IMR-90 (cell line): ENCODE data around the gene OAS3. TPM values are rescaled to one million over a fixed set of nuclear protein-coding genes. Genes with fewer than 3 reads are reported as not detected.

Experiments
- ATAC-seq: fragments of 200-7000 bp; cut with Tn5 transposase; 2 replicates; pipeline ENCODE4 v1.9.1; 2020; ENCODE audit warnings: low read depth, mild to moderate bottlenecking, moderate library complexity
- BruUV-seq: library from RNA; stranded (reverse); fragments of 400-500 nt; replicated peaks from 2 replicates; lab custom pipeline; 2021; lab: Mats Ljungman, UMichigan
- CTCF ChIA-PET: fragments of 300-600 bp; formaldehyde crosslinking; extraction: SDS; loops from one replicate; lab custom pipeline; 2021; ENCODE audit warnings: antibody characterized with exemption; lab: Yijun Ruan, JAX
- POLR2A ChIA-PET: fragments of 300-600 bp; sonication (Branson Sonifier 250); formaldehyde crosslinking; loops from one replicate; lab custom pipeline; 2022; ENCODE audit warnings: antibody characterized with exemption; ENCODE audit not compliant: unreplicated experiment; lab: Charles Lee
- DNase-seq: peaks from one replicate; pipeline ENCODE4 v3.0.0; 2013
- H2AFZ ChIP-seq: replicated peaks from 2 replicates; pipeline ENCODE3; 2013; ENCODE audit warnings: low read length, mild to moderate bottlenecking; ENCODE audit not compliant: poor library complexity
- H2AK5ac ChIP-seq: 2 replicates; pipeline ENCODE4 v1.6.1; 2013; ENCODE audit warnings: low read depth, low read length, inconsistent platforms
- H2AK9ac ChIP-seq: replicated peaks from 2 replicates; pipeline ENCODE3; 2013; ENCODE audit warnings: mild to moderate bottlenecking, low read depth, low read length, moderate library complexity; ENCODE audit not compliant: poor library complexity
- H2BK120ac ChIP-seq: 2 replicates; pipeline ENCODE4 v1.6.1; 2013; ENCODE audit warnings: low read depth, low read length, inconsistent platforms
- H2BK15ac ChIP-seq: 3 replicates; pipeline ENCODE4 v1.6.1; 2013; ENCODE audit warnings: low read depth, low read length, inconsistent platforms
- H2BK20ac ChIP-seq: 2 replicates; pipeline ENCODE4 v1.6.1; 2013; ENCODE audit warnings: low read depth, mild to moderate bottlenecking, inconsistent platforms, low read length, moderate library complexity
- H2BK5ac ChIP-seq: 2 replicates; pipeline ENCODE4 v1.6.1; 2013; ENCODE audit warnings: mild to moderate bottlenecking, low read depth, low read length, inconsistent platforms; ENCODE audit not compliant: poor library complexity, severe bottlenecking
- H3K14ac ChIP-seq: replicated peaks from 2 replicates; pipeline ENCODE4 v1.6.1; 2013; ENCODE audit warnings: low read depth, low read length, inconsistent platforms
- H3K18ac ChIP-seq: 2 replicates; pipeline ENCODE4 v1.6.1; 2013; ENCODE audit warnings: low read depth, low read length, control low read depth
- H3K23ac ChIP-seq: 2 replicates; pipeline ENCODE4 v1.6.1; 2013; ENCODE audit warnings: low read depth, low read length, inconsistent platforms
- H3K27ac ChIP-seq: 2 replicates; pipeline ENCODE4 v1.5.1; 2013; ENCODE audit warnings: mild to moderate bottlenecking, control low read depth, low read length; ENCODE audit not compliant: insufficient read depth
- H3K27me3 ChIP-seq: 2 replicates; pipeline ENCODE4 v1.6.1; 2013; ENCODE audit warnings: low read length; ENCODE audit not compliant: control insufficient read depth, insufficient read depth
- H3K36me3 ChIP-seq: 2 replicates; pipeline ENCODE4 v1.6.1; 2013; ENCODE audit warnings: low read length, mixed read lengths; ENCODE audit not compliant: control insufficient read depth, insufficient read depth
- H3K4ac ChIP-seq: 2 replicates; pipeline ENCODE4 v1.6.1; 2013; ENCODE audit warnings: low read depth, low read length, inconsistent platforms
- H3K4me1 ChIP-seq: 2 replicates; pipeline ENCODE4 v1.6.1; 2013; ENCODE audit warnings: low read length, mixed read lengths; ENCODE audit not compliant: control insufficient read depth, insufficient read depth
- H3K4me2 ChIP-seq: 2 replicates; pipeline ENCODE4 v1.6.1; 2013; ENCODE audit warnings: low read depth, mild to moderate bottlenecking, control low read depth, low read length, moderate library complexity
- H3K4me3 ChIP-seq: 2 replicates; pipeline ENCODE4 v1.5.1; 2013; ENCODE audit warnings: low read depth, mild to moderate bottlenecking, control low read depth, low read length, moderate library complexity; ENCODE audit not compliant: insufficient read depth
- H3K56ac ChIP-seq: 2 replicates; pipeline ENCODE4 v1.6.1; 2013; ENCODE audit warnings: low read length, inconsistent platforms; ENCODE audit not compliant: insufficient read depth; ENCODE audit errors: extremely low read depth
- H3K79me1 ChIP-seq, 2 experiments: 2 replicates each; pipeline ENCODE4 v1.6.1; 2013; ENCODE audit warnings: low read length in 2 of 2, inconsistent platforms in 1 of 2, low read depth in 1 of 2
- H3K9ac ChIP-seq: 2 replicates; pipeline ENCODE4 v1.6.1; 2013; ENCODE audit warnings: low read depth, low read length, control low read depth
- H3K9me1 ChIP-seq: 2 replicates; pipeline ENCODE4 v1.6.1; 2013; ENCODE audit warnings: low read length, inconsistent platforms; ENCODE audit not compliant: insufficient read depth
- H3K9me3 ChIP-seq: 2 replicates; pipeline ENCODE4 v1.6.1; 2013; ENCODE audit warnings: low read length; ENCODE audit not compliant: control insufficient read depth, insufficient read depth
- H4K20me1 ChIP-seq: 2 replicates; pipeline ENCODE4 v1.6.1; 2013; ENCODE audit warnings: low read length, inconsistent platforms; ENCODE audit not compliant: insufficient read depth
- H4K5ac ChIP-seq: 2 replicates; pipeline ENCODE4 v1.6.1; 2013; ENCODE audit warnings: mild to moderate bottlenecking, low read depth, low read length, control low read depth
- H4K8ac ChIP-seq, 2 experiments: 2 replicates each; pipeline ENCODE4 v1.6.1; 2013; ENCODE audit warnings: low read depth in 2 of 2, low read length in 2 of 2, control low read depth in 1 of 2, inconsistent platforms in 1 of 2
- H4K91ac ChIP-seq: 2 replicates; pipeline ENCODE4 v1.6.1; 2013; ENCODE audit warnings: low read depth, low read length, inconsistent platforms; ENCODE audit not compliant: insufficient read depth
- CHD1 ChIP-seq: IDR thresholded peaks from 2 replicates; pipeline ENCODE4 v1.6.1; 2012; ENCODE audit warnings: low read depth, low read length, improper control_type of control experiment
- FOS ChIP-seq: fragments of 150-350 bp; IDR thresholded peaks from 2 replicates; pipeline ENCODE4 v1.6.1; 2016; ENCODE audit warnings: low read depth, low read length
- MXI1 ChIP-seq: IDR thresholded peaks from 2 replicates; pipeline ENCODE4 v1.6.1; 2012; ENCODE audit warnings: low read depth, mild to moderate bottlenecking, low read length, moderate library complexity, borderline replicate concordance
- NFE2L2 ChIP-seq: fragments of 150-350 bp; IDR thresholded peaks from 2 replicates; pipeline ENCODE4 v1.6.1; 2016; ENCODE audit warnings: low read depth, mild to moderate bottlenecking, low read length
- RFX5 ChIP-seq: IDR thresholded peaks from 2 replicates; pipeline ENCODE4 v1.8.0; 2012; ENCODE audit warnings: low read depth, mild to moderate bottlenecking, low read length, moderate library complexity
- WGBS, 2 experiments: methylation state at CpG; one replicate each; pipeline versions ENCODE4 v1.1.5 to v1.1.7; 2013; ENCODE audit warnings: missing lambda C conversion rate in 2 of 2; ENCODE audit not compliant: insufficient read length in 1 of 2; ENCODE audit errors: extremely low coverage in 2 of 2; 5-methylcytosine and 5-hydroxymethylcytosine counted together
- dilution Hi-C: fragments of 300-500 bp; cut with HindIII; formaldehyde crosslinking; loops from one replicate; pipeline ENCODE4 v1.14.3; 2018; ENCODE audit warnings: low sequenced_read_pairs; ENCODE audit not compliant: unreplicated experiment
- in situ Hi-C: fragments of 300-500 bp; cut with MboI; formaldehyde crosslinking; loops from 3 replicates; pipeline ENCODE4 v1.14.3; 2019; ENCODE audit warnings: low sequenced_read_pairs, inconsistent platforms, mixed read lengths
- intact Hi-C: fragments of 100-400 bp; cut with micrococcal nuclease; formaldehyde crosslinking; loops from 2 replicates; pipeline ENCODE4 v1.10.0; 2022
- polyA plus RNA-seq, 3 experiments: library from polyadenylated mRNA; depleted of rRNA; stranded (reverse); fragments of >200 nt; gene quantifications; 2 replicates each; pipeline ENCODE4 v1.2.3, GENCODE V29; 2012; ENCODE audit warnings: low replicate concordance in 1 of 3
- total RNA-seq: library from RNA; depleted of rRNA; stranded (reverse); fragments of >200 nt; gene quantifications from 2 replicates; pipeline ENCODE4 v1.2.3, GENCODE V29; 2012

OAS3 gene
- total and polyA plus RNA-seq, 2 of the 4 experiments (the other 2 are of a cell fraction): 4.1 to 7.8 TPM

DNA sequence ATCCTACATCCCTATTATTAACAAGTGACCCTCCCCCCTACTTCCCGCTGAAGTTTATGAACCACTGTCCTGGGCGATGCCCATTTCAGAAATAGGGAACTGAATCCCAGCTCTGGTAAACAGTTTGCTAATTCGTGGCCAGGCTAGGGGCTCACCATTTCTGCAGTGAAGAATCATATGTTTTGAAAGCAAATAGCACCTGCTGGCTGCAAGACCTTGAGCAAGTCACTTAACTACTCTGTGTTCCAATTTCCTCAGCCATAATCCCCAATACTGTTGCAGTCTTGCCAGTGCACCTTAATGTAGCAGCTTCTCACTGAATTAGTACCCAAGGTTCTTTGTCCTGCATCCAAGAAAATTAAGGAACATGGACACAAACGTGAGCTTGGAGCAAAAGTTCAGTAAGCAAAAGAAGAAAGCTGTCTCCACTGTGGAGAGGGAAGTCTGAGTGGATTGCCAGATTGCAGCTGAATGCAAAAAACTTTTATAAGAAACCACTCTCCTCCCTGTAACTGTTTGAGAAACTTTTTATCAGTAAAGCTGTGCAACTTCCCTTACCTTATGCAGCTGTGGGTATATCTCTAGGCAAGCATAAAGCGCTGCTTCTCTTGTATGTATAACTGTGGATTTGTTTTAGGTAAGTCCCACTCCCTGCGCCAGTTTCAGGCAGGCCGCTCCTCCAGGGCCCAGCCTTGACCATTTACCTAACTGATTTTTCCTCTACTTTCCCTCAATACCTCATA is 30.7 kb upstream of the OAS3 start:
- no peak overlapping the region for H3K23ac ChIP-seq
- H2BK20ac ChIP-seq: no peak overlapping the region
- H4K20me1 ChIP-seq: no peaks in the 10 kb centered on the region
- no peak for ATAC-seq
- no peak overlapping the region for H4K91ac ChIP-seq
- intact Hi-C loops: no loop called here
- dilution Hi-C loops: no loop called here
- POLR2A ChIA-PET: no interaction called here
- TF ChIP-seq MXI1 (no peak), CHD1 (no peak), RFX5 (no peak), NFE2L2 (no peak), FOS (no peak)
- no peak overlapping the region for H4K8ac ChIP-seq
- H3K14ac ChIP-seq: no peak overlapping the region
- no peaks in the 10 kb centered on the region for H3K36me3 ChIP-seq
- H2AFZ ChIP-seq: no peak overlapping the region
- no peaks in the 10 kb centered on the region for H3K9me3 ChIP-seq
- H2BK5ac ChIP-seq: no peak overlapping the region
- BruUV-seq: no TSS peak
- H3K4me1 ChIP-seq: peaks cover 1% of the 10 kb centered on the region; the same call in 1 of the 2 replicates
- H3K79me1 ChIP-seq: no peaks in the 10 kb centered on the region
- no peak for DNase-seq
- no peak overlapping the region for H3K4me2 ChIP-seq
- H2AK9ac ChIP-seq: no peak overlapping the region
- H4K5ac ChIP-seq: no peak overlapping the region
- no peak overlapping the region for H2BK120ac ChIP-seq
- H3K9me1 ChIP-seq: no peaks in the 10 kb centered on the region
- no peak overlapping the region for H3K4ac ChIP-seq
- no peaks in the 10 kb centered on the region for H3K27me3 ChIP-seq
- no peak overlapping the region for H3K18ac ChIP-seq
- no peak overlapping the region for H3K56ac ChIP-seq
- H2AK5ac ChIP-seq: no peak overlapping the region
- WGBS, 2 experiments: 63% methylated on average over 3 of the region's 7 CpGs; no CpG with 5 or more reads in 1 of the 2 experiments
- no peak overlapping the region for H2BK15ac ChIP-seq
- no peak overlapping the region for H3K9ac ChIP-seq
- in situ Hi-C loops: no loop called here
- no peak overlapping the region for H3K27ac ChIP-seq
- CTCF ChIA-PET: no interaction called here
- H3K4me3 ChIP-seq: no peak overlapping the region
